CD4-positive, alpha-beta T cell treated with Interleukin-10 for 1 hour (primary cell): ENCODE results near the gene ETV3L.

Source experiments
- DNase-seq: peaks from one replicate; pipeline ENCODE4 v3.0.0-alpha.2; 2020

Gene ETV3L

DNA sequence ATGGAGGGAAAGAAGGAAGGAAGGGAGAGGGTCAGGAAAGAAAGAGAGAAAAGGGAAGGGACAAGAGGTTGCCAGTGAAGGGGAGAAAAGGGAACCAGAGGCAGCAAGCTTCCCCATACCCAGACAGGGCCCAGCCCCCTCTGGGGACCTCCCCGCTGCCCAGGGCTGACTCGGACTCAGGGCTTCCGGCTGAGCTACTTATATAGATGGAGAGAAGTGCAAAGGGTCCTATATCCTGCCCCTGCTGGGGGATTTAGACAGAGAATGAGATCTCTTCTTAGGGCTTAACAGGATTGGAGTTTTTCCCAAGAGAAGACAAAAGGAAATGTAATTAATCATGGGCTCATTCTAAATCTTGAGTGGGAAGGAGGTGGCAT lies at the start of gene ETV3L:
Gene ETV3L, minus strand, starts transcription at position 176 of the 377 bp plus-strand sequence. CDS start 285 bp downstream, outside the sequence.
- no peak for DNase-seq

DNA sequence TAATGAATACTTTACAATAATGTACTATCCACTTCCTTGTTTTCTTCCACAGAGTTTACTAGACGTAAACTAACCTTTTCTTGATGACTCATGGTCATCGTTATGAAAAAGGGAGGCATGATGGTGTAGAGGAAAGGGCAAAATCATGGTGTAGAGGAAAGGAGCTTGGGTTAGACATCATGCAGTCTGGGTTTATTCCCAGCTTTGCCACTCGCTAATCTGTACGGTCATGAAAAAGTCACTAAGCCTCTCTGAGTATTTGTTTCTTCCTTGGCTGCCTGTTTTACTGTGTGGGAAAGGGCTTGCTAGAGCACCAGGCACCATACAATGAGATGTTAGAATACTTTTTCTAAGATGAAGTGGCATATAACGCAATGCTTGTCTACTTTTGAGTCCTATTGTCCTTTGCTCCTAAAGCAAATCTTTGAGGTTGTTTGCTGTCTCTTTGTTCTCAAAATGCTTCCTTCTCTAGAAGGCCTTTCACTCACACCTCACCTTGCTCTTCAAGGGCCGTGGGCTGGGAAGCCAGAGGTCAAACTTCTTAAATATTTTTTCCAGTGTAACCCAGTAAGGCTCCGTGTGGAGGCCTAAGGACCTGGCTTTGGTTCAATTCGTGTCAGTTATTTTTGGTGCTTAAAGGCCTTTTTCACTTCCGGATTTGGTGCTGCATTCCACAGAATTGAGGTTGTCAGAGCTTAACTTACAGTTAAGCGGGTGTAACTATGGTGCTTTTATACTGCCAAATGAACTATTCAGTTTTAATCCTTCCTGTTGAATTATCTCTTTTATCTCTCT lies 48.5 kb upstream of the ETV3L start:
- no peak for DNase-seq

DNA sequence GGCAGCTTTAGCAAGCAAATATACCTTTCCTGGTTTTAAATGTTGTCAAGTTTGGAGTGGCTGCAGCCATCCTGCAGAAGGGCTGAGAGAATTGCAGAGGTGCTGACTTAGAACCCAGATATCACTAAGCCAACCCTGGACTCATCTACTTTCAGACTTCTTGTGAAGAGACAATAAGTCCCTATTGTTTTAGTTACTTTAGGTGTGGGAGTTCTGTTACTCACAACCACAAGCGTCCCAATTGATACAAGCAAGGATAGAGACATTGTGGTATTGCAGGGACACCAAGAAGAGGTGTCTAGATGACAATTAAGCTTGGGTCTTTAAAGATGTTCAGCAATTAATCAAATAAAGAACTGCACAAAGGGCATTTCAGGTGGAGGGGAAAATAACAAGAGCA lies 47.4 kb upstream of the ETV3L start:
- no peak for DNase-seq

DNA sequence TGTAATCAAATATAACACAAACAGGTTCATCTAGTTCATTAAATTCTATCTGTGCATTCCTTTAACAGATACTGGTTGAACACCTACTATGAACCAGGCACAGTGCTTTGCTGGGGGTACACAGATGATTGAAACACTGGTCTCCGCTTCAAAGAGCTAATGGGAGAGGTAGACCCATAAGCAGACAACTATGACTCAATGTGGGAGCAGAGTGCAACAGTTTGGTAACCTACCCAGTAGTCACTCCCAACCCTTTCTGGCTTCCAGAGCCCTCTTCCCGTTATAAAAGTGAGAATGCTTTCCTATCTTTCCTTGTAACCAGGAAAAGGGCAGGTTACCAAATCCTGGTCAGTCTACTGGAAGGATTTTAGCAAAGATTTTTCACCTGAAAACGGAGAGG lies 46.6 kb upstream of the ETV3L start:
- no peak for DNase-seq

DNA sequence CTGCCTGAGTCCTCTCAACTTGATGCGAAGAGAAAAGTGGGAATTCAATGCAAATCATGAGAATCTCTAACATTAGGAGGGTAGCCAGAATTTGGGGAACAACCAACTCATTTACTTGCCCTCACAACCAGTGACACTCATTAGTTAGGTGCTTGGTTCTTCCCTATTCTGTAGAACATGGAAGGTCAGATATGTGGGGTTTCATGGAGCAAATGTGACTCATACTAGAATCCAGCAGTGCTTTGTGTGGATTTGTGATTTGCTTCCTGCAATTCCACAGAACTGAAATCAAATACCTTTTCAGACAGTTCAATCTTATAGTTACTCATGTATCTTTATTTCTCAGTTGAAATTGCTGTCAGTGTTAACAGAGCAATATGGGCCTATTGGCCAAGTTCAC lies 45.5 kb upstream of the ETV3L start:
- DNase-seq: no peak

DNA sequence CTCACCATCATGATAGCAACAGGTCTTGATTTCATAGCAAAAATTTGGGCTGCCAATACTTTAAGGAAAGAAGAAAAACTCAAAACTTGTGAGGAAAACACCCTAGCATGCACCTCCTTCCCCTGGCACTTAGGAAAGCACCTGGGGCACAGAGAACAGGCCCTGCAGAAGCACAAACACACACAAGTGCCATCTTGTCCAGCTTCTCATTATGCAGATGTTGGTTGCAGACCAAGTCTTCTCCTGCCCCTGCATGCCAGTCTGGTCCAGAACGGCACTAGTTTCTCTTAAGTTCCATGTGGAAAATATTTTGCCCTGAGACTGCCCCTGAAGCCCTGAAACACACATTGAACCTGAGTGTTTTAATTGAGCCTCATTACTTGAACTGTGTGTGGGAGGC lies 44.9 kb upstream of the ETV3L start:
- DNase-seq: no peak

DNA sequence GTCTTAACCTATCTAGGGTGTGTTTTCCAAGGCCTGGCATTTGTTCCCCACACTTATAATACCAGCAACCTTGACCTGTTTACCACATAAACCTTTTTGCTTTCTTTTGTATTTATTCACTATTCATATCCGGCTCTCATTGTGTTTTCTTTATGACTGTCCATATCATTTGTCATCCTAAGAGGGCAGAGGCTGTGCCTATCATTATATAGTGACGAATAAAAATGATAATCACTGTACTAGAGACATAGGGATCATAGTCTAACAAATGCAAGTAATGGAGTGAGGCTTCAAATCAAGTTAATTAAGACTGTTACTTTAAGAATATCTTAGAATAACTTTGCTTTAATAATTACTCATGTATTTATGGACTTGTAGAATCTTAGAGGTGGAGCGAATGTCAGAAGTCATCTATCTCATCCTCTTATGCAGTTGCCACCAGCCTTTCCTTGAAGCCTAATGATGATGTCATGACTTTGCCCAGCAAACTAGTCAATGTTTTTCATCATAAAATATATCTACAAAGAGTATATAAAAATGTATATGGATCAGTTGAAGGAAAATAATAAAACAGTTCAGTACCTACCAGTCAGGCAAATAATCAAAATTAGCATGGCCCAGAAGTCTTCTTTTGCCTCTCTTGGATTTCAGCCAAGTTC lies 43.3 kb upstream of the ETV3L start:
- no peak for DNase-seq

DNA sequence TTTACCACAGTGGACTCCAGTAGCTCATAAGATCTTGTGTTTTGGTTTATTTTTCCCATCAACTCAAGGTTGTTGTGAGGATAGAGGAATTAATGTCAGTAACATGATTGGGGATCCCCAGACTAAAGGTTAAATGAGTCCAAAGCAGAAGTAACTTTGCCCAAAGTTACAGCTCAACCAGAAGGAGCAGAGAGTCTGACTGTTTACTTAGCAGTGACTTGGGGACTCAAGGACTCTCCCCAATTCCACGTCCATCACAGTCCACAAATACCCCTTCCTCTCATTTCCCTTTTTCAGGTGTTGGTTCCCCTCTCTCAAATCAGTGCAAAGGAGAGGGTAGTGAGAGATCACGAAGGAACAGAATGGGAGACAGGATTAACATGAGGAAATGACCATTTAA lies 42.6 kb upstream of the ETV3L start:
- no peak for DNase-seq

DNA sequence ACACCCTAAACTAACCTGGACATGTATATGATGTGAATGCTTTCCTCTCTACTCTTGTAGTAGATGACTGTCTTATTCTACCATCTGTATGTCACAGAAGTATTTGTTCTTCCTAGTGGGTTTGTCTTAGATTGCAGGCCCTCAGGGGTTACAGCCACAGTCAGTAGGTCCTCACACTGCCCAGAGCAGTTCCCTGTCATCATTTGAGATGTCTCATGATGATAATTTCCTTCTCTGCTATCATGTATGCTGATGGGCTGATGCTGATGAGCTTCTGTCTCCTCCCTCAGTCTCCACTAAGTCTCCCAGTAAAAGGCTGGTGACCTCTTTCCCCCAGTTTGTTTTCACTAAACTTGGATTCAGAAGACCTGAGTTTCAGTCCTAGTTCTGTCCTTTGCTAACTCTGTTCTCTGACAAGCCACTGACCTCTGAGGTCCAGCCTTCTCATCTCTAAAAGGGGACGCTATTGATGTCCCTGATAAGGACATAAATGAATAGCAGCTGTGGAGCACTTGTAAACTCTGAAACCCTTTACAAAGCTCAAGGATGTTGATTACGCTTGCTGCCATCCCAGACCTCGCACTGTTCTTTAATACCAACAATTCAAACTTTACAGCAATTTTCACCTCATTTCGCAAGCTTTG lies 41.7 kb upstream of the ETV3L start:
- no peak for DNase-seq

DNA sequence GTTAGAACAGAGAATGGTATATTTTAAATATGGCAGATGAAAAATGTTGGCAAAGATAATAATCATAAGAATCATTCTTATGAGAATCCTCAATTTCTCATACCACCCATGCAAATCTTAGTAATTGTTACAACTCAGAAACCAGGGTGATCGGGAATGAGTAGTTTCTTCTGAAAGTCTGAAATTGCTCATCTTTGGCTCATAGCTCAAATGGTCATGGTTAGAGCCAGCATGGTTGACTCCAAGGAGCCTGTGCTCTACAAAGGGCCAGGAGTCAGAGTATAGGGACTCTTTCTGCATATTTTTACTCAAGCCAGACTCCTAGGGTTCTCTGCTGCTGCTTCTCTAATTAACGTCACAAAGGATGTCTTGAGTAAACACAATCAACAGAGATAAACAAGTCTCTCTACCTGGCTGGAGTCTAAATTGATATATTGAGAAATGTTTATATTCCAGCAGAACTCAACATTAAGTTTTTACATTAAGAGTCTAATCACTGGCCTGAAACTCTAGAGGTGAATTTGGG lies 40.5 kb upstream of the ETV3L start:
- DNase-seq: no peak

DNA sequence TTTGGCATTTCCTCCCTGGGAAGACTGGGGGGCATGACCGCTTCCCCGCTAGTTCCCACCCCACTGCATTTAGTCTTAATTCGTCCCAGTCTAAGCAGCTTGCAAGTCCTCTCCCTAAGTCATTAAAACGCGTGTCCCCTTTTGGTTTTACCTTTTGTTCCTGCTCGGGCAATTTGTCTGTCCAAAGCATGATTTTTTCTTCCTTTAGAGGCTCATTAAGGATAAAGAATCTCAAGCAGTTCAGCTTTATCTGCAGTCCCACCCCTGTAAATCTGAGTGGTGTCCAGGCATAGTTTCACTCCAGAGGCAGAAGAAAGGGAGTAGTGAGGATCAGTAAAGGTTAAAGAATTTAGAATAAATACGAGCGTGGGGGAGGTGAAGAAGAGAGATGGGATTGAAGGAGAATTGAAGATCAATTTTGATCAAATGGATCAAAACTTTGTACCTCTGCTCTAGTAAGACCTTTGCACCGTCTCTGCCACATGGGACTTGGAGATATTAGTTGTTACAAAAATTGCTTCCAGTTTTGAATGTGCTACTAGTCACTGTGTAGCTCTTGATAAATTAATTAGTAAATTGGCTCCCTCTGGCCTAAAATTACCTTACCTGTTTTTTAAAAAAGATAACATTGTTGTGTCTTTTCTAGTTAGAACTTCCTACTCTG lies 39.6 kb upstream of the ETV3L start:
- no peak for DNase-seq

DNA sequence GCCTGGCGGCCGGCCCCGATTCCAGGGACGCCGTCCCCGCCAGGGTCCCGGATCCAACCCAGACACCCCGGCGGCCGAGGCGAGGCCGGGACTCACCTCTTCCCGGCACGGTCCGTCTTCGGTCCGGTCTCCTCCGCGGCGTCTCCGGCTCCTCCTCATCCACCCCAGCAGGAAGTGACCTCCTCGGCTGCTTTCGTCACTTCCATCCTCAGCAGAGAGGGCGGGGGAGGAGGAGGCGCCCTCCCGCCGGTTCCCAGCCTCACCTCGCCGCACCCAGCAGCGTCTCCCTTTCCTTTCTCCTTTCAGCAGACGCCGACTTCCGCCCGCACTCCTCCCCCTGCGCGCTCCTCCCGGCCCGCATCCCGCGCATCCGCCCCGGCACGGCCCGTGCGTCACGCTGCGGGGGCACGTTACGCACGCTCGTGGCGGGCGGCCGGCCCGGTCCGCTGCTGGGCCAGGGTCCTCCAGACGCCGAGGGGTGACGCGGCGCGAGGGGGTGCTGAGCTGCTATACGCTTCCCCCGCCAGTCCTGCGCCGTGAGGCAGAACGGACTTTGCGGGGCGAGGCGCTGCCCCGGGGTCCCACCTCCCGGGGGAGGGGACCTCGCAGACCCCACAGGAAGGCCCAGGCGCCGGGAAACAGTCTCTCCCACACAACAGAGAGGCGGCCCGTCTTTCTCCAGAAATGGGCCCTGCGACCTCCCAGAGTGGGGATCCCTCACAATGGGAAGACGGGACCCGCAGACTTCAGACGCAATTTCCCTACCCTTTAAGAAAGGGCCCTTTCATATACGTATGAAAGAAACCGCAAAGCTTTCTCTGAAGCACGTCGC lies 38.8 kb upstream of the ETV3L start, which contains the start of gene ETV3:
Gene ETV3, minus strand, starts transcription at position 176 of the 832 bp plus-strand sequence. CDS start 2,043 bp downstream, outside the sequence.
- peak; percentile 90 for DNase-seq

DNA sequence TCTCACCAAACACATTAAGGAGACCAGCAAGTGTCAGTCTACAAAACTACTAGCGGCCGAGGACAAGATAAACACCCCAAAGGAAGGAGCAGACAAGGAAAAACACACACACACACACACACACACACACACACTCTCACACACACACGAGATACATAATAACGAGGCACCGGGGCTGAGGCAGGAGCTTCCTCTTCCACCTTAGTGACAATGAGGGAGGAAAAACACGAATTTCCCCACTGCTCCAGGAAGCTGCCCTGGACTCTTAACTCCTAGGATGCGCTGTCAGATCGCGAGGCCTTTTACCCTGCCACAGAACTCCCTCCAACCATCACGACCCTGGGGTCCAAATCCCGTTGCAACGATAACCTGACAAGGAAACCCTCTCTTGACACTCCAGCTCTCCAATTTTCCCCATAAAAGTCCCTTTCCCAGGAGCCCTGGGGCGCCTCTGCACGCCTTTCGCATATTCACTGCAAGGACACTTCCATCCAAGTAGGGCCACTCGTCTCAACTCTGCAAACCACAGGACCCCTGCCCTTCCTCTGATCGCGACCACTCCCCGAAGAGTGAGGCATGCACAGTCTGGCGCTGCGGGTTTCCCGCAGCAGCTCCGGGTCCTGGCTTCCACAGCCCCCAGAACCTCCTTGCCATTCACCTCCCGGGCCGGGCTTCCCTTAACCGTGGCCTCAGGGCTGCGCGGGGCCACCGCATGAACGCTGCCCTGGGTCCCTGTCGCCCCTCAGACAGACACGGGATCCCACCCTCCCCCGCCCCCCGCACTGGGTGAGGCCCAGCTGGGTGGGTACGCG lies 38.0 kb upstream of the ETV3L start:
- peak; percentile 38 for DNase-seq

DNA sequence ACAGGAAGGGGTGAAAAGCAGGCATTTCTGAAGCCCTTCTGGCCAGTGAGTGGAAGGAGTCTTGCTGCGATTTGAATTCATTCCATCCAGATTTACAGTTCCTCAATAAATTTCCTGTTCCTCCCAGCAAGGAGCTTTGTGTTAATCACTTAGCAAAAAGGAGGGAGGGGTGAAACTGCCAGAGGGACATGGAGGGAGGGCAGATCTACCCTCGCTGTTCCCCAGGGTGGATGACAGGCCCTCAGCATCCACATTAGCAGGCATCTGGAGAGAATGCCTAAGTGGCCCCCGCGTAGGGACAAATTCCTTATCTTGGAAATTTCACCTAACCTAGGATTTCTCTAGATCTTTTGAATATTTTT lies 37.4 kb upstream of the ETV3L start:
- no peak for DNase-seq

DNA sequence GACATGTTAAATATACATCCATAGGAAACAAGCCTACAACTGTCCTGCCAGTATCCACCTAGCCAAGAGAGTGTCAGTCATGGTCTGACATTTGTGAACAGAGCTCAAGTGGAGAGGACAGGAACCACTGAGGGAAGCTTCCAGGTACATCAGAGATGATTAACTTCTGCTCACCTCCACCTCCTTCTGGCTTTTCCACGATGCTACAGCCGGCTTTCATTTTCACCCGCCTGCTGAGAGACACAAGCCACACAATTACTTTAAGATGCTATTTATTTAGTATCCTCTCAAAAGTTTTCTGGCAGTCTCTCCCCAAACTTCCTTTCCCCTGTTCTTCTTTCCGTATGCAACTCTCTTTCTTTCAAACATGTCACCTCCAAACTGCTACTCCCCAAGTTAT lies 36.5 kb upstream of the ETV3L start:
- DNase-seq: peak; percentile 28

DNA sequence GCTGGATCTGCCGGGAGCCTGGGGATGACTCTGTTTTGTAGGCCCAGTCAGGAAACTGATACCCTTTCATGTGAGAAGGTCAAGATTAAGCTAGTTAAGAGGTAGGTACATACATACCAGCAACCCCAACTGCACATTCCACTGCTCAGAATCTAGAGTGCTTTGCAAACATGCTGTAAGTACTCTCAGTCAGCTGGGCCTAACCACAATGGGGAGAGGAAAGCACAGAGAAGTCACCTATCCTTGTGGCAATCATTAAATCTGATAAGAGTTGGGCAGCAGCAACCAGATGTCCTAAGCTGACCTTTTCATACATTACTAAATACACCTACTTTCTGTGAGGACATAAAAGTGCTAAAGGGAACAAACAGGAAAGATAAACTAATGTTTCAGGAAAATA lies 36.0 kb upstream of the ETV3L start:
- DNase-seq: no peak

DNA sequence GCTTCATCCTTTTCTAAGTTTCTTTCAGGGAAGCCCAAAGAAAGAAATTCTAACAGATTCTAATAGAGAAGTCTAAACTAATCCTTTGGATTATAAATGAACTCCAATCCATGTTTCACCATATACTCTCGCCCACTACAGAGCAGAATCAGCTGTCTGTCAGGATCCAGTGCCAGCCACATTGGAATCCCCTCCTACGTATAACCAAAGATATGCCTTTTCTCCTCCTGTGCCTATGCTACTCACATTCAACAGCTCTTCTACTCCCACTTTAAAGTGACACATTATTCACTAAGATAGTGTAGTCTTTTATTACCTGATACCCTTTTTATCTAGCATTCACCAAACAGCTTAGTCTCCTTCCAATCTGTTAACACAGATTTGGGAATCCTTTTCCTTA lies 35.5 kb upstream of the ETV3L start:
- DNase-seq: no peak

DNA sequence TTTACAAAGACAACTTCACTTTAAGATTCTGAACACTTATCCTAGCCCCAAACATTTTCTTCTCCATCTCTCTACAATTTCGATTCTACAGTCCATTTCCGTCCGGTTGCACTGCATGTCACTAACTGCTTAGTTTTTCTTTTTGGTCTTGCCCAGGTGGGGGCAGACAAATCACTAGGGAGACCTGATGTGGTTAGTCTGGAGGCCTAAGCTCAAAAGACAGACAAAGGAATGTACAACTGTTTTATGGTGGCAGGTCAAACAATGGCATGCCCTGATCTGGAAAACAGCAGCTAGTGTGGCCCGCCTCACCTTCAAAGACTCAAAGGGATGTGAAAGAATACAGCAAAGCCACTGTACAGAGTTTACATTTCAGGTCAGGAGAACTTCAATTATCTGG lies 34.8 kb upstream of the ETV3L start:
- DNase-seq: no peak

DNA sequence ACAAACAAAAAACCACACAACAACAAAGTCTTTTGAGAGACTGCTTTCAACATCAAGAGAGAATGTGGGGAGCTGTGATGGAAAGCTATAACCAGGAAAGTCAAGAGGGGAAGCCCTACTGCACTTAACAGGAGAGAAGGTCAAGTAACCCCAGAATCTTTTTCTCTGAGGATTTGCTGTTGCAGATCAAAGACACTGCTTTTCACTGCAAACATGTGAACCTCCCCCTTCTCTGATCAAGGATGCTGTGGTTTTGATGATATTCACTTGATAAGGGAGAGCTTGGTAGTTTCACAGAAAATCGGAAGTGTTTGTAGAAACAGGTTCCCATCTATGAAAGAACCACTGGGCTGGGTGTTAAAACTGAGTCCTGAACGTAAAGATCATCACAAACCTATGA lies 33.8 kb upstream of the ETV3L start:
- peak; percentile 75 for DNase-seq

DNA sequence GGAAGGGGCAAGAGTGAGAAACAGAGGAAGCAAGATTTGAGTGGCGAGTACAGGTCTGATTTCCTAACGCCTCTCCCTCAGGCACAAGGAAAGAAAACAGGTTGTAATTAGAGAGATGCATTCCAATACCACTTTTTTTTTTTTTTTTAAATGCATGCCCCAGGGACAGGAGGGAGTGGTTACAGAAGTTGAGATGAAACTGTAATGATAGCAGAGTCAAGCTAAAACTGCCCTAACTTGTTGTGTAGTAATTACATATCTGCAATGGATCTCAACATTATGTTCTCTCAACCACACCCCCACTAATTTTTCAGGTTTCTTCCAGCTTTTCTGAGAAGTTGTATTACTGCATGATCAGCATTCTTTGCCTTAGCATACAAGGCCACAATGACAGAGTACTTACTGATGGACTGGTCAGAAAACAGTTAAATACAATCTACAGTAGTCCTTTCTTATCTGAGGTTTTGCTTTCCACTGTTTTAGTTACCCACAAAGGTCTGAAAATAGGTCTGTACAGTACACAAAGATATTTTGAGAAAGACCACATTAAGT lies 33.1 kb upstream of the ETV3L start:
- DNase-seq: no peak

DNA sequence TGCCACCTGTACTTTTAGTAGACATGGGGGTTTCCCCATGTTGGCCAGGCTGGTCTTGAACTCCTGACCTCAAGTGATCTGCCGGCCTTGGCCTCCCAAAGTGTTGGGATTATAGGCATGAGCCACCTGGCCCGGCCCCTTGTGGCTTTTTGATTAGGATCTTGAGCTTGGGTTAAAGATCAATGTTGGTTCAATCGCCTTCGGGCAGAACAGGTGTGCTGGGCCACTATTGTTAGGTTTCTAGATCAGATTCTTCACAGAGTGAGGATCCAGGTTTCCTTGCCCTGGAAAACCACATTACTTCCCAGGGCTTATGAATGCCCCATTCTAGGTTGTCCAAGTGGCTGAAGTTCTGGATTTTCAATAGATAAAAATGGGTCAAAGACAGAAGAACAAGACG lies 32.5 kb upstream of the ETV3L start:
- no peak for DNase-seq
